Type B pancreatic cell (in vitro differentiated cells): ENCODE results near the gene ZNF532. TPM values are rescaled to one million over a fixed set of nuclear protein-coding genes. Genes with fewer than 3 reads are reported as not detected.

ENCODE experiments used
- DNase-seq: peaks from one replicate; pipeline ENCODE4 v3.0.0; 2021; ENCODE audit warnings: mixed read lengths; ENCODE audit not compliant: unreplicated experiment; ENCODE audit errors: extremely low spot score
- H3K27ac Mint-ChIP-seq: 2 replicates; pipeline ENCODE4 v1.8.0; 2021; ENCODE audit warnings: mild to moderate bottlenecking, mixed read lengths
- H3K27me3 Mint-ChIP-seq: 2 replicates; pipeline ENCODE4 v1.8.0; 2021; ENCODE audit warnings: mixed read lengths
- H3K36me3 Mint-ChIP-seq: 2 replicates; pipeline ENCODE4 v1.8.0; 2021; ENCODE audit warnings: mixed read lengths
- H3K4me1 Mint-ChIP-seq: one replicate; pipeline ENCODE4 v1.8.0; 2021; ENCODE audit warnings: mixed read lengths; ENCODE audit not compliant: unreplicated experiment
- H3K4me3 Mint-ChIP-seq: 2 replicates; pipeline ENCODE4 v1.8.0; 2021; ENCODE audit warnings: mild to moderate bottlenecking, mixed read lengths
- H3K9me3 Mint-ChIP-seq: 2 replicates; pipeline ENCODE4 v1.8.0; 2021; ENCODE audit warnings: mixed read lengths
- CTCF ChIP-seq: fragments of 200-600 bp; sonication (generic); conservative IDR thresholded peaks from 2 replicates; pipeline ENCODE4 v1.5.0; 2021; ENCODE audit warnings: antibody characterized with exemption, mild to moderate bottlenecking
- total RNA-seq: library from RNA; stranded (reverse); gene quantifications from 2 replicates; pipeline ENCODE4 v1.2.1, GENCODE V29; 2021; ENCODE audit warnings: low replicate concordance

ZNF532 gene
- total RNA-seq, 1 donor from 2014 or later: 137 TPM

GRCh38 chr18:59005262-59005661 lies 140.6 kb downstream of the ZNF532 start:
- no peak overlapping the region for H3K4me3 Mint-ChIP-seq
- no peak overlapping the region for H3K27ac Mint-ChIP-seq
- DNase-seq: no peak

GRCh38 chr18:59006461-59007067 lies 141.9 kb downstream of the ZNF532 start:
- no peak for DNase-seq
- Mint-ChIP-seq H3K27ac (no peak overlapping the region), H3K4me3 (no peak overlapping the region), H3K9me3 (peaks cover 4% of the 10 kb centered on the region), H3K36me3 (no peaks in the 10 kb centered on the region), H3K27me3 (no peaks in the 10 kb centered on the region), H3K4me1 (peaks cover 21% of the 10 kb centered on the region)
- no peak for TF ChIP-seq CTCF

More at GRCh38 chr18:59005262-59005661, 140.6 kb downstream of the ZNF532 start:
- Mint-ChIP-seq H3K9me3 (peaks cover 5% of the 10 kb centered on the region), H3K36me3 (no peaks in the 10 kb centered on the region), H3K27me3 (no peaks in the 10 kb centered on the region), H3K4me1 (peaks cover 29% of the 10 kb centered on the region)
- TF ChIP-seq CTCF: no peak

GRCh38 chr18:59008302-59008974 lies 143.8 kb downstream of the ZNF532 start:
- TF ChIP-seq CTCF: no peak
- Mint-ChIP-seq H3K9me3 (no peaks in the 10 kb centered on the region), H3K36me3 (no peaks in the 10 kb centered on the region), H3K27me3 (no peaks in the 10 kb centered on the region), H3K4me1 (peaks cover 21% of the 10 kb centered on the region), H3K4me3 (peak overlapping the region; percentile 70), H3K27ac (peak overlapping the region; percentile 89)
- DNase-seq: no peak

GRCh38 chr18:59009846-59010245 lies 145.2 kb downstream of the ZNF532 start:
- H3K9me3 Mint-ChIP-seq: no peaks in the 10 kb centered on the region
- no peak overlapping the region for H3K27ac Mint-ChIP-seq
- no peak overlapping the region for H3K4me3 Mint-ChIP-seq
- no peaks in the 10 kb centered on the region for H3K36me3 Mint-ChIP-seq
- no peak for TF ChIP-seq CTCF
- DNase-seq: no peak
- H3K27me3 Mint-ChIP-seq: no peaks in the 10 kb centered on the region
- H3K4me1 Mint-ChIP-seq: peaks cover 18% of the 10 kb centered on the region

- H3K4me3 Mint-ChIP-seq: no peak overlapping the region
- H3K27me3 Mint-ChIP-seq: no peaks in the 10 kb centered on the region
- H3K4me1 Mint-ChIP-seq: peaks cover 11% of the 10 kb centered on the region
- no peaks in the 10 kb centered on the region for H3K9me3 Mint-ChIP-seq
- DNase-seq: no peak
- H3K27ac Mint-ChIP-seq: no peak overlapping the region
- TF ChIP-seq CTCF: no peak
- H3K36me3 Mint-ChIP-seq: no peaks in the 10 kb centered on the region
These were observed 146.6 kb downstream of the ZNF532 start for GRCh38 chr18:59011289-59011688.
